ENCODE results near the gene SERF1A. TPM values are rescaled to one million over a fixed set of nuclear protein-coding genes. Genes with fewer than 3 reads are reported as not detected.
"Not testable (repeated sequence)": the region's sequence is repeated elsewhere in the genome, so short reads cannot be mapped to it uniquely, and the experiment has no call there.

The SERF1A gene
- total RNA-seq: 10 to 100 TPM; 13.7 to 13.8 TPM
- polyA plus RNA-seq: 1 to 10 TPM; 3.0 to 3.1 TPM

- CTCF ChIA-PET (ENCODE audit: partially characterized antibody); H3K27ac Mint-ChIP-seq; H3K9me3 Mint-ChIP-seq: not testable (repeated sequence)
Measured at GRCh38 chr5:70900533-70901271, at the start of gene SERF1A. SERF1A (plus strand) TSS chr5:70900669; CDS start chr5:70900870, 201 bp downstream.

GRCh38 chr5:70866778-70867177 lies 33.7 kb upstream of the SERF1A start:
- H3K4me1 Mint-ChIP-seq; H3K36me3 ChIP-seq (ENCODE audit: insufficient read depth, low read length); H3K9me3 Mint-ChIP-seq; H3K27ac Mint-ChIP-seq; H3K4me1 ChIP-seq (ENCODE audit: insufficient read depth, low read length); DNase-seq; H3K4me3 ChIP-seq (ENCODE audit: low read length in 2 of 2); CTCF ChIA-PET (ENCODE audit: partially characterized antibody); H3K27ac ChIP-seq (ENCODE audit: low read depth, low read length); POLR2A ChIA-PET (ENCODE audit: partially characterized antibody); H3K27me3 ChIP-seq (ENCODE audit: insufficient read depth, low read length); H3K9me3 ChIP-seq (ENCODE audit: control insufficient read depth in 1 of 2, low read length in 2 of 2); H3K27me3 Mint-ChIP-seq; H3K36me3 Mint-ChIP-seq; intact Hi-C loops (cut with micrococcal nuclease); H3K4me3 Mint-ChIP-seq: not testable (repeated sequence)

More at GRCh38 chr5:70900533-70901271, at the start of gene SERF1A:
- DNase-seq; H3K36me3 ChIP-seq (ENCODE audit: insufficient read depth, low read length); H3K4me1 ChIP-seq (ENCODE audit: insufficient read depth, low read length); POLR2A ChIA-PET (ENCODE audit: partially characterized antibody); H3K27me3 ChIP-seq (ENCODE audit: insufficient read depth, low read length); H3K4me3 Mint-ChIP-seq; H3K9me3 ChIP-seq (ENCODE audit: control insufficient read depth in 1 of 2, low read length in 2 of 2); H3K4me1 Mint-ChIP-seq; H3K4me3 ChIP-seq (ENCODE audit: low read length in 2 of 2); H3K27ac ChIP-seq (ENCODE audit: low read depth, low read length); H3K36me3 Mint-ChIP-seq; intact Hi-C loops (cut with micrococcal nuclease); H3K27me3 Mint-ChIP-seq: not testable (repeated sequence)

- H3K4me1 Mint-ChIP-seq; H3K27ac Mint-ChIP-seq; intact Hi-C loops (cut with micrococcal nuclease); POLR2A ChIA-PET (ENCODE audit: partially characterized antibody); H3K27me3 Mint-ChIP-seq; H3K4me3 Mint-ChIP-seq; H3K27ac ChIP-seq (ENCODE audit: low read depth, low read length); H3K4me1 ChIP-seq (ENCODE audit: insufficient read depth, low read length); H3K4me3 ChIP-seq (ENCODE audit: low read length in 2 of 2); H3K9me3 Mint-ChIP-seq; H3K36me3 ChIP-seq (ENCODE audit: insufficient read depth, low read length); H3K9me3 ChIP-seq (ENCODE audit: control insufficient read depth in 1 of 2, low read length in 2 of 2); DNase-seq; CTCF ChIA-PET (ENCODE audit: partially characterized antibody); H3K27me3 ChIP-seq (ENCODE audit: insufficient read depth, low read length); H3K36me3 Mint-ChIP-seq: not testable (repeated sequence)
Measured at GRCh38 chr5:70870626-70871025, 29.8 kb upstream of the SERF1A start.

DNA sequence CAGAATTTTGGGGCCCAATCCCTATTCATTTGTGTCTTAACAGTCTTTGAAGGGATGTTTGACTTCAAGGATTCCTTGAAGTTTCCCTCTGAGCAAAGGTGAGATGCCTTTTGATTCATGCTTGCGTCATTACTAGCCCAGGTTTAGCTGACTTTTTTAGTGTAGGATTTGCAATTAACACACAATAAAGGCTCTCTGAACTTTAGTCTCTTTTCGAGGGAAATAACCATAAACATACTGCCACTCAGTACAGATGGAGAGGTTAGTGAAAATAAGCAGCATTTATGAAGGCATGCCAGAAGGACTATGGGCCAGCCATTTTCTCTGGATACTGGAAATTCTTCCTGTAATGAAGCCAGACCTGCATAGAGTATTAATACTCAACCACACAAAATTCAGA lies 4.4 kb upstream of the SERF1A start:
- H3K27ac Mint-ChIP-seq; H3K27me3 Mint-ChIP-seq; DNase-seq; H3K4me1 ChIP-seq (ENCODE audit: insufficient read depth, low read length); H3K27me3 ChIP-seq (ENCODE audit: insufficient read depth, low read length); POLR2A ChIA-PET (ENCODE audit: partially characterized antibody); H3K9me3 Mint-ChIP-seq; H3K4me3 ChIP-seq (ENCODE audit: low read length in 2 of 2); H3K36me3 Mint-ChIP-seq; intact Hi-C loops (cut with micrococcal nuclease); CTCF ChIA-PET (ENCODE audit: partially characterized antibody); H3K4me3 Mint-ChIP-seq; H3K27ac ChIP-seq (ENCODE audit: low read depth, low read length); H3K36me3 ChIP-seq (ENCODE audit: insufficient read depth, low read length); H3K9me3 ChIP-seq (ENCODE audit: control insufficient read depth in 1 of 2, low read length in 2 of 2); H3K4me1 Mint-ChIP-seq: not testable (repeated sequence)

DNA sequence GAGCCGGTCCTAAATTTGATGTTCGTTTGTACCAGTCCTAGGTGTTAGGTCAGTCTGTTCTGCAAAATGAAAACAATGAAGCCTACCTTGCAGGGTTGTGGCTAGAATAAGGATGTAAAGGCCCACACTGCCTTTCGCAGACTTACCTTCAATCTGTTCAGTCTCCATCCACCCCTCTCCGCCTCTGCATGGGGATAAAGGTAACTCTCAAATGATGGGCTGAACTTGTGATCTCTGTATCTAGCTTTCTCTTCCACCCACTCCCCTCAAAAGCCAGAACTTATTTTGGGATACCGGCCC lies 753 bp downstream of the SERF1A start:
- H3K27me3 ChIP-seq (ENCODE audit: insufficient read depth, low read length); POLR2A ChIA-PET (ENCODE audit: partially characterized antibody); CTCF ChIA-PET (ENCODE audit: partially characterized antibody); H3K4me3 Mint-ChIP-seq; H3K36me3 Mint-ChIP-seq; DNase-seq; H3K36me3 ChIP-seq (ENCODE audit: insufficient read depth, low read length); H3K4me3 ChIP-seq (ENCODE audit: low read length in 2 of 2); H3K27ac ChIP-seq (ENCODE audit: low read depth, low read length); H3K9me3 ChIP-seq (ENCODE audit: control insufficient read depth in 1 of 2, low read length in 2 of 2); H3K27me3 Mint-ChIP-seq; H3K4me1 ChIP-seq (ENCODE audit: insufficient read depth, low read length); H3K4me1 Mint-ChIP-seq; H3K27ac Mint-ChIP-seq; H3K9me3 Mint-ChIP-seq; intact Hi-C loops (cut with micrococcal nuclease): not testable (repeated sequence)

GRCh38 chr5:70906624-70907023 lies 6.2 kb downstream of the SERF1A start:
- CTCF ChIA-PET (ENCODE audit: partially characterized antibody); H3K27ac Mint-ChIP-seq; H3K4me1 ChIP-seq (ENCODE audit: insufficient read depth, low read length); H3K9me3 Mint-ChIP-seq; H3K9me3 ChIP-seq (ENCODE audit: control insufficient read depth in 1 of 2, low read length in 2 of 2); intact Hi-C loops (cut with micrococcal nuclease); H3K27me3 ChIP-seq (ENCODE audit: insufficient read depth, low read length); POLR2A ChIA-PET (ENCODE audit: partially characterized antibody); H3K27me3 Mint-ChIP-seq; H3K36me3 ChIP-seq (ENCODE audit: insufficient read depth, low read length); DNase-seq; H3K36me3 Mint-ChIP-seq; H3K4me1 Mint-ChIP-seq; H3K4me3 ChIP-seq (ENCODE audit: low read length in 2 of 2); H3K4me3 Mint-ChIP-seq; H3K27ac ChIP-seq (ENCODE audit: low read depth, low read length): not testable (repeated sequence)

- DNase-seq; H3K36me3 ChIP-seq (ENCODE audit: insufficient read depth, low read length); H3K4me1 Mint-ChIP-seq; intact Hi-C loops (cut with micrococcal nuclease); H3K9me3 ChIP-seq (ENCODE audit: control insufficient read depth in 1 of 2, low read length in 2 of 2); CTCF ChIA-PET (ENCODE audit: partially characterized antibody); H3K27ac Mint-ChIP-seq; H3K4me1 ChIP-seq (ENCODE audit: insufficient read depth, low read length); H3K27ac ChIP-seq (ENCODE audit: low read depth, low read length); POLR2A ChIA-PET (ENCODE audit: partially characterized antibody); H3K9me3 Mint-ChIP-seq; H3K36me3 Mint-ChIP-seq; H3K4me3 ChIP-seq (ENCODE audit: low read length in 2 of 2); H3K4me3 Mint-ChIP-seq; H3K27me3 ChIP-seq (ENCODE audit: insufficient read depth, low read length); H3K27me3 Mint-ChIP-seq: not testable (repeated sequence)
Measured at GRCh38 chr5:70916829-70917228, 16.4 kb downstream of the SERF1A start.

DNA sequence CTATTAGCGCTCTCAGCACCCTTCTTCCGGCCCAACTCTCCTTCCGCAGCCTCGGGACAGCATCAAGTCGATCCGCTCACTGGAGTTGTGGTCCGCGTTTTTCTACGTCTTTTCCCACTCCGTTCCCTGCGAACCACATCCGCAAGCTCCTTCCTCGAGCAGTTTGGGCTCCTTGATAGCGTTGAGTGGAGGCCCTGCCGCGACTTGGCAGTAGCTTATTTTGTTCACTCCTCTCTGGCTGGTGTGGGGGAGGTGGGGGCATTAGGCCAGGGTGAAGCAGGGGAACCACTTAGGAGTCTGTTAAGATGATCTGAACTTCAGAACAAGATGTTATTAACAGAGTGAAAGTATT lies 24.7 kb downstream of the SERF1A start:
- CTCF ChIA-PET (ENCODE audit: partially characterized antibody); H3K9me3 Mint-ChIP-seq; H3K27me3 Mint-ChIP-seq; H3K4me1 ChIP-seq (ENCODE audit: insufficient read depth, low read length); H3K4me3 ChIP-seq (ENCODE audit: low read length in 2 of 2); H3K27ac ChIP-seq (ENCODE audit: low read depth, low read length); H3K4me3 Mint-ChIP-seq; intact Hi-C loops (cut with micrococcal nuclease); H3K36me3 Mint-ChIP-seq; H3K36me3 ChIP-seq (ENCODE audit: insufficient read depth, low read length); DNase-seq; POLR2A ChIA-PET (ENCODE audit: partially characterized antibody); H3K4me1 Mint-ChIP-seq; H3K9me3 ChIP-seq (ENCODE audit: control insufficient read depth in 1 of 2, low read length in 2 of 2); H3K27me3 ChIP-seq (ENCODE audit: insufficient read depth, low read length); H3K27ac Mint-ChIP-seq: not testable (repeated sequence)
